ENCODE measurements around the gene SUCLG2.

Gene SUCLG2

DNA sequence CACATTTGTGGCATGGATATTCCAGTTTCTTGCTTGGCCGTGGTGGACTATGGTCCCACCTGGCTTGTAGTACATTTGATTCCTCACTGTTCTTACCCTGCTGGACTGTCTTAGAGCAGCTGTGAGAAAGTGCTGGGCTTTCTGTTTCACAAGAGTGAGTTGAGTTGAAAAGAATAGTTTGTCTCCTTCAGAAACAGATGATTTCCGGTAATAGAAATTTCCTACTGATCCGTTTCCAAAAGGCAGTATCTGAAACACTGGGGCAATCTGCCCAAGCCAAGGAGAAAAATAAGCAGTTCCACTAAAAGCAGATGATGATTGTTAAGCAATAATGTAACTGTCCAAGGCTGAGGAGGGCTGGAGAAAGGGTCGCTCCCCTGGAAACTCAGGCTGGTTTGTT, 96.0 kb downstream of the SUCLG2 start:
- Histone ChIP-seq H3K9me2 (replicated peaks; ENCODE audit: insufficient read depth, low read length) (no peaks in the 10 kb centered on the region), H3F3A (ENCODE audit: insufficient read depth, low read length) (no peaks in the 10 kb centered on the region), H3K9ac (ENCODE audit: low read length) (no peak overlapping the region), H4K20me1 (ENCODE audit: insufficient read depth, low read length) (no peaks in the 10 kb centered on the region), H3K4me3 (ENCODE audit: low read length) (no peak overlapping the region), H3K4me2 (ENCODE audit: low read depth, low read length) (no peak overlapping the region), H3K79me2 (ENCODE audit: low read length) (no peaks in the 10 kb centered on the region), H3K4me1 (ENCODE audit: low read length) (no peaks in the 10 kb centered on the region), H3K27me3 (replicated peaks; ENCODE audit: insufficient read depth, low read length) (no peaks in the 10 kb centered on the region), H3K36me3 (replicated peaks; ENCODE audit: insufficient read depth, low read length) (no peaks in the 10 kb centered on the region), H2AFZ (ENCODE audit: low read length) (no peak overlapping the region), H3K9me3 (replicated peaks; ENCODE audit: insufficient read depth, low read length) (no peaks in the 10 kb centered on the region), H3K27ac (ENCODE audit: low read length) (no peak overlapping the region)
- DNase-seq = no peak
- TF ChIP-seq, protein P1, sequence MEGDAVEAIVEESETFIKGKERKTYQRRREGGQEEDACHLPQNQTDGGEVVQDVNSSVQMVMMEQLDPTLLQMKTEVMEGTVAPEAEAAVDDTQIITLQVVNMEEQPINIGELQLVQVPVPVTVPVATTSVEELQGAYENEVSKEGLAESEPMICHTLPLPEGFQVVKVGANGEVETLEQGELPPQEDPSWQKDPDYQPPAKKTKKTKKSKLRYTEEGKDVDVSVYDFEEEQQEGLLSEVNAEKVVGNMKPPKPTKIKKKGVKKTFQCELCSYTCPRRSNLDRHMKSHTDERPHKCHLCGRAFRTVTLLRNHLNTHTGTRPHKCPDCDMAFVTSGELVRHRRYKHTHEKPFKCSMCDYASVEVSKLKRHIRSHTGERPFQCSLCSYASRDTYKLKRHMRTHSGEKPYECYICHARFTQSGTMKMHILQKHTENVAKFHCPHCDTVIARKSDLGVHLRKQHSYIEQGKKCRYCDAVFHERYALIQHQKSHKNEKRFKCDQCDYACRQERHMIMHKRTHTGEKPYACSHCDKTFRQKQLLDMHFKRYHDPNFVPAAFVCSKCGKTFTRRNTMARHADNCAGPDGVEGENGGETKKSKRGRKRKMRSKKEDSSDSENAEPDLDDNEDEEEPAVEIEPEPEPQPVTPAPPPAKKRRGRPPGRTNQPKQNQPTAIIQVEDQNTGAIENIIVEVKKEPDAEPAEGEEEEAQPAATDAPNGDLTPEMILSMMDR (IDR thresholded peaks at IDR 0.05; ENCODE audit: low read length) = no peak
- no peak for TF ChIP-seq EZH2phosphoT487 (IDR thresholded peaks at IDR 0.05; ENCODE audit: low read length)
- no peak for TF ChIP-seq EZH2 (optimal IDR thresholded peaks at IDR 0.05; ENCODE audit: low read depth, low read length)

DNA sequence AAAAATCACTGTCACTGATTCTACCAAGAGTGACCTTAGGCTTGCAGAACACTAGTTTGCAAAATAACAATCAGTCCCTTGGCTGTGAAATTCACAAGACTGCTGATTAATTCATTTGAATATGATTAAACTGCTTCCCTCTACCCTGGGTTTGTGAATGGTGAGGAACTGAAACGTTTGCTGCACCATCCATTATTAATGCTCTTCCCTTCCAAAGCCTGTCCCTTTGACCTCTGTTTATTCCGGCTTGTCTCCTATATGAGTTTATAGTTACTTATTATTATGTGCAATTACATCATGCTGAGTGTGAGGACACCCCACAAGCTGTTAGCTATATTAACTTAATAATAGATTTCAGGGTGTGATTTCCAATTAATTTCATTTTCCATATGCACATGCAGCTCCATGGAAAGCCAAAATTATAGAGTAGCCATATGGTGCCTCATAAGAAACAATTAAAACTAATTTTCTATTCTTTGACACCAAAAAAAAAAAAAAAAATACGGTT, 96.5 kb downstream of the SUCLG2 start:
- TF ChIP-seq EZH2 (optimal IDR thresholded peaks at IDR 0.05; ENCODE audit: low read depth, low read length) (no peak), EZH2phosphoT487 (IDR thresholded peaks at IDR 0.05; ENCODE audit: low read length) (no peak)
- TF ChIP-seq, protein P1 (IDR thresholded peaks at IDR 0.05; ENCODE audit: low read length) = no peak
- Histone ChIP-seq H3K27me3 (replicated peaks; ENCODE audit: insufficient read depth, low read length) (no peaks in the 10 kb centered on the region), H3K27ac (ENCODE audit: low read length) (no peak overlapping the region), H3F3A (ENCODE audit: insufficient read depth, low read length) (no peaks in the 10 kb centered on the region), H3K9me2 (replicated peaks; ENCODE audit: insufficient read depth, low read length) (no peaks in the 10 kb centered on the region), H4K20me1 (ENCODE audit: insufficient read depth, low read length) (no peaks in the 10 kb centered on the region), H3K4me1 (ENCODE audit: low read length) (no peaks in the 10 kb centered on the region), H3K4me2 (ENCODE audit: low read depth, low read length) (no peak overlapping the region), H3K9me3 (replicated peaks; ENCODE audit: insufficient read depth, low read length) (no peaks in the 10 kb centered on the region), H3K9ac (ENCODE audit: low read length) (no peak overlapping the region), H2AFZ (ENCODE audit: low read length) (no peak overlapping the region), H3K36me3 (replicated peaks; ENCODE audit: insufficient read depth, low read length) (no peaks in the 10 kb centered on the region), H3K4me3 (ENCODE audit: low read length) (no peak overlapping the region), H3K79me2 (ENCODE audit: low read length) (no peaks in the 10 kb centered on the region)
- DNase-seq = no peak

DNA sequence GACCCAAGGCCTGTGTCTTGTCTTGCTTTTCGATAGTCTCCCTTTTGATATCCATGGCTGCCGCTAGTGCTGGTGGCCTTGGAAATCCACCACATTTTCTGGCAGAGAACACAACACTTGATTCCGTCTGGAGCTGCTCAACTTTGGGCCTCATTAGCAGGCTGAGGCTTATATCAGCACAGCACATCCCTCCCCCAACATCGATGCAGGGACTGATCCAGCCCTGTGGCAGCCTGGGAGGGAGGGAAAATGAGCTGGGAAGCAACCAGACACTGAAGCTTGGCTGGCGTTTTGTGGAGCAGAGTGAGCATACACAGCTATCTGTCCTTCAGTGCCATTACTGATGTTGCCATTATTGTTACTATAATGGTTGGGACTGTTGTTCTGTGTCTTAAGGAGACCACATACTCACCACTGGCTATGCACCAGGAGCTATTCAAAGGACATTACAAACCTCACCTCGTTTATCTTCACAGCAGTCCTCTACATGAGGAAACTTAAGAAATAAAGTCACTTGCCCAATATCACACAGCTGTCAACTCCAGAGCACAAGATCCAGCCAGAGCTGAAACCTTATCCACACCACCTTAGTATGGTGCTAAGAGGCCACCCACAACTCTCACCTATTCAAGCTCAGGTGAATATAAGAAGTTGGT, 102.9 kb downstream of the SUCLG2 start:
- Histone ChIP-seq H3K9ac (ENCODE audit: low read length) (no peak overlapping the region), H3K27ac (ENCODE audit: low read length) (no peak overlapping the region), H3K4me3 (ENCODE audit: low read length) (no peak overlapping the region), H3K4me1 (ENCODE audit: low read length) (no peaks in the 10 kb centered on the region), H3K36me3 (replicated peaks; ENCODE audit: insufficient read depth, low read length) (no peaks in the 10 kb centered on the region), H2AFZ (ENCODE audit: low read length) (no peak overlapping the region), H3K79me2 (ENCODE audit: low read length) (no peaks in the 10 kb centered on the region), H3K9me2 (replicated peaks; ENCODE audit: insufficient read depth, low read length) (no peaks in the 10 kb centered on the region), H3K9me3 (replicated peaks; ENCODE audit: insufficient read depth, low read length) (no peaks in the 10 kb centered on the region), H3K27me3 (replicated peaks; ENCODE audit: insufficient read depth, low read length) (no peaks in the 10 kb centered on the region), H3K4me2 (ENCODE audit: low read depth, low read length) (no peak overlapping the region), H3F3A (ENCODE audit: insufficient read depth, low read length) (no peaks in the 10 kb centered on the region), H4K20me1 (ENCODE audit: insufficient read depth, low read length) (no peaks in the 10 kb centered on the region)
- TF ChIP-seq EZH2 (optimal IDR thresholded peaks at IDR 0.05; ENCODE audit: low read depth, low read length) = no peak
- TF ChIP-seq EZH2phosphoT487 (IDR thresholded peaks at IDR 0.05; ENCODE audit: low read length) = no peak
- TF ChIP-seq, protein P1 (IDR thresholded peaks at IDR 0.05; ENCODE audit: low read length) = no peak
- DNase-seq = no peak

Data from MM.1S (cell line).